GM12878 (cell line): Measurements from ENCODE around the gene MCM8. TPM values are rescaled to one million over a fixed set of nuclear protein-coding genes. Genes with fewer than 3 reads are reported as not detected.

Source experiments
- ATAC-seq: fragments of 200-7000 bp; cut with Tn5 transposase; 3 replicates; pipeline ENCODE4 v1.9.1; 2020; ENCODE audit warnings: mild to moderate bottlenecking, moderate library complexity
- BruUV-seq: library from RNA; stranded (reverse); fragments of 400-500 nt; replicated peaks from 2 replicates; lab custom pipeline; 2021; lab: Mats Ljungman, UMichigan
- CTCF ChIA-PET: fragments of 300-600 bp; sonication (Branson Sonifier 250); formaldehyde crosslinking; extraction: SDS; loops from one replicate; lab custom pipeline; 2021; ENCODE audit warnings: inconsistent platforms; lab: Yijun Ruan, JAX
- POLR2A ChIA-PET: fragments of 350-600 bp; formaldehyde crosslinking; extraction: SDS; loops from one replicate; lab custom pipeline; 2021; ENCODE audit warnings: inconsistent platforms; lab: Charles Lee
- RAD21 ChIA-PET: fragments of 300-600 bp; sonication (Branson Sonifier 250); formaldehyde crosslinking; loops from one replicate; lab custom pipeline; 2023; ENCODE audit warnings: antibody characterized with exemption; ENCODE audit not compliant: unreplicated experiment; lab: Charles Lee
- SMC1A ChIA-PET: fragments of 300-600 bp; sonication (Branson Sonifier 250); formaldehyde crosslinking; loops from one replicate; lab custom pipeline; 2023; ENCODE audit not compliant: unreplicated experiment, uncharacterized antibody; lab: Charles Lee
- DNase-seq: peaks from one replicate; pipeline ENCODE4 v3.0.0-alpha.2; 2011; ENCODE audit warnings: low read depth, low spot score
- FAIRE-seq: peaks from 3 replicates; lab custom pipeline; 2011; peaks lifted over from hg19 to GRCh38; lab: Jason Lieb, UNC
- H2AFZ ChIP-seq: 2 replicates; pipeline ENCODE4 v1.6.0; 2011; ENCODE audit warnings: low read depth, low read length, control low read depth; ENCODE audit not compliant: control insufficient read depth
- H3K27ac ChIP-seq: 2 replicates; pipeline ENCODE4 v1.5.1; 2011; ENCODE audit warnings: control low read depth; ENCODE audit not compliant: control insufficient read depth, insufficient read depth
- H3K27me3 ChIP-seq, 2 experiments: replicated peaks in 1 of 2; 2 replicates each; pipeline versions ENCODE4 v1.6.0 to v1.6.1; 2011; ENCODE audit warnings: low read length in 1 of 2; ENCODE audit not compliant: control insufficient read depth in 2 of 2, insufficient read depth in 2 of 2
- H3K36me3 ChIP-seq, 2 experiments: 2 replicates each; pipeline ENCODE4 v1.5.1; 2011; ENCODE audit warnings: low read length in 1 of 2; ENCODE audit not compliant: control insufficient read depth in 2 of 2, insufficient read depth in 2 of 2
- H3K4me1 ChIP-seq: 2 replicates; pipeline ENCODE4 v1.6.1; 2011; ENCODE audit warnings: mild to moderate bottlenecking, low read length, moderate library complexity, mixed read lengths; ENCODE audit not compliant: control insufficient read depth, insufficient read depth
- H3K4me2 ChIP-seq: 2 replicates; pipeline ENCODE4 v1.6.0; 2011; ENCODE audit warnings: control low read depth; ENCODE audit not compliant: control insufficient read depth, insufficient read depth
- H3K4me3 ChIP-seq: fragments of 200-600 bp; sonication (generic); 2 replicates; pipeline ENCODE4 v1.5.1; 2016
- H3K79me2 ChIP-seq: 2 replicates; pipeline ENCODE4 v1.6.0; 2011; ENCODE audit warnings: low read length; ENCODE audit not compliant: control insufficient read depth, insufficient read depth
- H3K9ac ChIP-seq: 2 replicates; pipeline ENCODE4 v1.8.0; 2011; ENCODE audit warnings: low read length, control low read depth, mixed read lengths; ENCODE audit not compliant: control insufficient read depth, insufficient read depth
- H3K9me3 ChIP-seq: replicated peaks from 3 replicates; pipeline ENCODE4 v1.5.1; 2011; ENCODE audit warnings: mild to moderate bottlenecking, low read length; ENCODE audit not compliant: control insufficient read depth, insufficient read depth
- H4K20me1 ChIP-seq: 2 replicates; pipeline ENCODE4 v1.6.0; 2011; ENCODE audit not compliant: control insufficient read depth, insufficient read depth
- BRCA1 ChIP-seq: IDR thresholded peaks from 2 replicates; pipeline ENCODE4 v1.6.1; 2011; ENCODE audit warnings: low read depth, low read length, improper control_type of control experiment
- GATAD2B ChIP-seq: fragments of 450-650 bp; conservative IDR thresholded peaks from 2 replicates; pipeline ENCODE4 v1.6.1; 2017; ENCODE audit warnings: low read depth, mild to moderate bottlenecking, moderate library complexity
- IRF5 ChIP-seq: fragments of 450-650 bp; IDR thresholded peaks from 2 replicates; pipeline ENCODE4 v1.6.1; 2017; ENCODE audit warnings: borderline replicate concordance
- PAX5 ChIP-seq: IDR thresholded peaks from 2 replicates; pipeline ENCODE4 v1.6.1; 2011; ENCODE audit warnings: low read depth, low read length, borderline replicate concordance
- RUNX3 ChIP-seq: IDR thresholded peaks from 2 replicates; pipeline ENCODE4 v1.6.1; 2012; ENCODE audit warnings: low read length, inconsistent platforms
- SPI1 ChIP-seq: IDR thresholded peaks from 2 replicates; pipeline ENCODE4 v1.6.1; 2011; ENCODE audit warnings: low read depth, mild to moderate bottlenecking, low read length, moderate library complexity, borderline replicate concordance; ENCODE audit not compliant: insufficient read depth
- WRNIP1 ChIP-seq: IDR thresholded peaks from 2 replicates; pipeline ENCODE4 v1.6.1; 2011; ENCODE audit warnings: low read depth, low read length, improper control_type of control experiment, borderline replicate concordance
- YBX1 ChIP-seq: fragments of 450-650 bp; IDR thresholded peaks from 2 replicates; pipeline ENCODE4 v1.6.1; 2016; ENCODE audit warnings: antibody characterized with exemption
- WGBS: methylation state at CpG from one replicate; pipeline ENCODE4 v1.1.6; 2016; ENCODE audit warnings: low lambda C conversion rate; ENCODE audit not compliant: insufficient replicate concordance, insufficient coverage; ENCODE audit errors: missing lambda C conversion rate; 5-methylcytosine and 5-hydroxymethylcytosine counted together
- in situ Hi-C: fragments of 300-500 bp; cut with MboI; formaldehyde crosslinking; loops from 9 replicates; pipeline ENCODE4 v1.14.3; 2018; ENCODE audit warnings: mixed read lengths
- intact Hi-C: fragments of 100-400 bp; cut with micrococcal nuclease; formaldehyde crosslinking; loops from one replicate; pipeline ENCODE4 v1.14.2; 2022; ENCODE audit not compliant: unreplicated experiment
- polyA plus RNA-seq, 11 experiments: library from polyadenylated mRNA; depleted of rRNA in 4 of 11; unstranded in 6 of 11; stranded (reverse) in 5 of 11; fragments of >200 nt; fragmentation: Nextera tagmentation in 4 of 11; fragmentation: Illumina TruSeq in 1 of 11; extraction: Ambion mirVana in 4 of 11; extraction: Trizol in 1 of 11; gene quantifications; 1 replicate in 1 of 11; 2 replicates in 10 of 11; pipeline versions ENCODE4 v1.2.1 to v1.2.3, GENCODE V29; 2011 to 2016; ENCODE audit warnings: inconsistent platforms in 2 of 11, missing spikeins in 2 of 11, low read depth in 1 of 11
- total RNA-seq, 4 experiments: library from RNA; depleted of rRNA in 3 of 4; stranded (reverse); fragments of >200 nt in 3 of 4; fragmentation: Illumina TruSeq in 1 of 4; extraction: Trizol in 1 of 4; gene quantifications; 2 replicates each; pipeline versions ENCODE4 v1.2.1 to v1.2.3, GENCODE V29; 2013 to 2021

Gene MCM8
- total and polyA plus RNA-seq, 10 of the 15 experiments (the other 5 are each of a cell fraction or from before 2014, with no cell fraction given): 3.2 to 28.2 (median 16.0) TPM

- Histone ChIP-seq H3K9ac (no peak overlapping the region), H3K27ac (no peak overlapping the region), H3K36me3 (no peaks in the 10 kb centered on the region), H3K79me2 (no peaks in the 10 kb centered on the region), H3K4me3 (no peak overlapping the region), H2AFZ (no peak overlapping the region), H3K4me1 (no peaks in the 10 kb centered on the region), H3K9me3 (no peaks in the 10 kb centered on the region), H3K4me2 (no peak overlapping the region), H4K20me1 (no peaks in the 10 kb centered on the region), H3K27me3 (no peaks in the 10 kb centered on the region)
- RAD21 ChIA-PET: interaction anchor here (0.7 kb wide), 1 partner anchor 390 kb away, joined by 3 read pairs; no protein-coding TSS in a partner anchor
- SMC1A ChIA-PET: interaction anchor here (1.1 to 1.2 kb wide), 2 partner anchors 14 to 390 kb away, joined by 3 to 7 read pairs; no protein-coding TSS in a partner anchor
- FAIRE-seq: no peak
- BruUV-seq: no TSS peak
- in situ Hi-C loops (no loop called here), intact Hi-C loops (no loop called here)
- CTCF ChIA-PET: interaction anchor here (0.6 to 0.9 kb wide), 2 partner anchors 391 to 1776 kb away, joined by 3 to 5 read pairs; no protein-coding TSS in a partner anchor
- TF ChIP-seq SPI1: 0 out of 2 replicates have a peak, but pooled peaks have one; percentile 5
- no peak for TF ChIP-seq GATAD2B
- 6% methylated on average over 3 of the region's 3 CpGs for WGBS
- POLR2A ChIA-PET: interaction anchor here (0.6 to 0.7 kb wide), 2 partner anchors 9 to 181 kb away, joined by 3 read pairs; no protein-coding TSS in a partner anchor
- ATAC-seq: peak; percentile 89
- no peak for DNase-seq
These were observed 31.4 kb upstream of the MCM8 start for GRCh38 chr20:5918856-5919625.

- RAD21 ChIA-PET: interaction anchor here (0.7 kb wide), 1 partner anchor 391 kb away, joined by 3 read pairs; no protein-coding TSS in a partner anchor
- no peaks in the 10 kb centered on the region for H3K36me3 ChIP-seq
- intact Hi-C loops (no loop called here), in situ Hi-C loops (no loop called here)
- ATAC-seq (peak; percentile 69), FAIRE-seq (no peak), DNase-seq (no peak)
- H3K9me3 ChIP-seq: no peaks in the 10 kb centered on the region
- WGBS: 31% methylated on average over 8 of the region's 8 CpGs
- H3K79me2 ChIP-seq: no peaks in the 10 kb centered on the region
- BruUV-seq: no TSS peak
- H3K27ac ChIP-seq: no peak overlapping the region
- no peaks in the 10 kb centered on the region for H4K20me1 ChIP-seq
- CTCF ChIA-PET: interaction anchor here (0.6 to 0.9 kb wide), 2 partner anchors 392 to 1775 kb away, joined by 3 to 5 read pairs; no protein-coding TSS in a partner anchor
- no peaks in the 10 kb centered on the region for H3K4me1 ChIP-seq
- no peaks in the 10 kb centered on the region for H3K27me3 ChIP-seq
- H3K4me2 ChIP-seq: no peak overlapping the region
- H3K4me3 ChIP-seq: no peak overlapping the region
- SMC1A ChIA-PET: interaction anchor here (1.1 to 1.2 kb wide), 2 partner anchors 13 to 391 kb away, joined by 3 to 7 read pairs; no protein-coding TSS in a partner anchor
- H3K9ac ChIP-seq: no peak overlapping the region
- POLR2A ChIA-PET: no interaction called here
- H2AFZ ChIP-seq: no peak overlapping the region
- TF ChIP-seq RUNX3 (no peak), IRF5 (no peak), YBX1 (no peak), WRNIP1 (no peak), PAX5 (no peak), BRCA1 (no peak)
These were observed 30.6 kb upstream of the MCM8 start for GRCh38 chr20:5919626-5920544.
